Choroid plexus epithelial cell (primary cell): Measurements from ENCODE around the gene KRTAP17-1.
"Not testable (repeated sequence)": the region's sequence is repeated elsewhere in the genome, so short reads cannot be mapped to it uniquely, and the experiment has no call there.

ENCODE experiments used
- DNase-seq: peaks from one replicate; pipeline ENCODE4 v3.0.0-alpha.2; 2010; ENCODE audit warnings: low read depth
- H3K4me3 ChIP-seq: 2 replicates; pipeline ENCODE4 v1.5.1; 2011; ENCODE audit warnings: low read depth, mild to moderate bottlenecking, control low read depth, low read length, moderate library complexity
- CTCF ChIP-seq: conservative IDR thresholded peaks from 2 replicates; pipeline ENCODE4 v1.5.1; 2011; ENCODE audit warnings: low read depth, mild to moderate bottlenecking, control low read depth, inconsistent platforms, low read length, moderate library complexity

KRTAP17-1 gene

GRCh38 chr17:41347869-41348760, 32.6 kb upstream of the KRTAP17-1 start:
- DNase-seq = no peak
- no peak for TF ChIP-seq CTCF
- H3K4me3 ChIP-seq = no peak overlapping the region

GRCh38 chr17:41346421-41346820, 30.9 kb upstream of the KRTAP17-1 start:
- not testable (repeated sequence) for H3K4me3 ChIP-seq, DNase-seq

GRCh38 chr17:41345992-41346391, 30.5 kb upstream of the KRTAP17-1 start:
- DNase-seq = no peak
- H3K4me3 ChIP-seq = no peak overlapping the region
- no peak for TF ChIP-seq CTCF

GRCh38 chr17:41343029-41343428, 27.5 kb upstream of the KRTAP17-1 start:
- no peak for DNase-seq
- no peak for TF ChIP-seq CTCF
- H3K4me3 ChIP-seq = no peak overlapping the region

- no peak for TF ChIP-seq CTCF
- no peak for DNase-seq
- no peak overlapping the region for H3K4me3 ChIP-seq
Measured at GRCh38 chr17:41340934-41341861, 25.7 kb upstream of the KRTAP17-1 start.

- no peak overlapping the region for H3K4me3 ChIP-seq
- no peak for DNase-seq
- TF ChIP-seq CTCF = no peak
Measured at GRCh38 chr17:41340494-41340893, 25.0 kb upstream of the KRTAP17-1 start.

GRCh38 chr17:41339571-41340172, 24.2 kb upstream of the KRTAP17-1 start:
- H3K4me3 ChIP-seq = no peak overlapping the region
- no peak for DNase-seq
- TF ChIP-seq CTCF = no peak
